Loucy (cell line): ENCODE measurements around the gene GSTA2.

ENCODE experiments used
- CTCF ChIP-seq: fragments of 200-600 bp; sonication (generic); conservative IDR thresholded peaks from 2 replicates; pipeline ENCODE4 v1.5.1; 2014; ENCODE audit warnings: mild to moderate bottlenecking, antibody characterized with exemption, low read length
- EZH2phosphoT487 ChIP-seq: fragments of 200-600 bp; IDR thresholded peaks from 2 replicates; pipeline ENCODE4 v1.6.1; 2018; ENCODE audit warnings: antibody characterized with exemption, mild to moderate bottlenecking, moderate library complexity, borderline replicate concordance

- no peak for TF ChIP-seq CTCF
- TF ChIP-seq EZH2phosphoT487 = no peak
Measured at GRCh38 chr6:52786249-52786956, 23.1 kb upstream of the GSTA2 start.
